MCF 10A (cell line): Measurements from ENCODE around the gene HIVEP1. TPM values are rescaled to one million over a fixed set of nuclear protein-coding genes. Genes with fewer than 3 reads are reported as not detected.

ENCODE experiments used
- BruUV-seq: library from RNA; stranded (reverse); fragments of 400-500 nt; replicated peaks from 2 replicates; lab custom pipeline; 2021; lab: Mats Ljungman, UMichigan
- CTCF ChIA-PET: fragments of 300-600 bp; sonication (Branson Sonifier 250); formaldehyde crosslinking; extraction: SDS; loops from one replicate; lab custom pipeline; 2021; ENCODE audit warnings: antibody characterized with exemption, inconsistent platforms; lab: Yijun Ruan, JAX
- POLR2A ChIA-PET: fragments of 300-600, 350-650 bp; sonication (Branson Sonifier 250); formaldehyde crosslinking; extraction: SDS; loops from one replicate; lab custom pipeline; 2020; ENCODE audit warnings: antibody characterized with exemption, inconsistent platforms; lab: Yijun Ruan, JAX
- DNase-seq: peaks from one replicate; pipeline ENCODE4 v3.0.0-alpha.2; 2018; ENCODE audit not compliant: unreplicated experiment
- H3K27ac Mint-ChIP-seq: one replicate; pipeline ENCODE4 v1.8.0; 2022; ENCODE audit warnings: mild to moderate bottlenecking, low read depth, mixed read lengths; ENCODE audit not compliant: unreplicated experiment
- H3K27me3 Mint-ChIP-seq: one replicate; pipeline ENCODE4 v1.8.0; 2022; ENCODE audit warnings: mixed read lengths; ENCODE audit not compliant: insufficient read depth, unreplicated experiment
- H3K36me3 Mint-ChIP-seq: one replicate; pipeline ENCODE4 v1.8.0; 2022; ENCODE audit warnings: mild to moderate bottlenecking, moderate library complexity, mixed read lengths; ENCODE audit not compliant: insufficient read depth, unreplicated experiment
- H3K4me1 Mint-ChIP-seq: one replicate; pipeline ENCODE4 v1.8.0; 2022; ENCODE audit warnings: mixed read lengths; ENCODE audit not compliant: insufficient read depth, unreplicated experiment
- H3K4me3 Mint-ChIP-seq: one replicate; pipeline ENCODE4 v1.8.0; 2022; ENCODE audit warnings: mild to moderate bottlenecking, moderate library complexity, mixed read lengths; ENCODE audit not compliant: unreplicated experiment
- H3K9me3 Mint-ChIP-seq: one replicate; pipeline ENCODE4 v1.8.0; 2022; ENCODE audit warnings: mixed read lengths; ENCODE audit not compliant: unreplicated experiment
- CTCF ChIP-seq: fragments of 200-600 bp; IDR thresholded peaks from one replicate; pipeline ENCODE4 v1.8.0; 2022; ENCODE audit warnings: antibody characterized with exemption, mild to moderate bottlenecking; ENCODE audit not compliant: unreplicated experiment
- intact Hi-C: fragments of 100-400 bp; cut with micrococcal nuclease; formaldehyde crosslinking; loops from 2 replicates; pipeline ENCODE4 v1.14.1; 2022
- total RNA-seq: library from RNA; stranded (reverse); gene quantifications from 2 replicates; pipeline ENCODE4 v1.2.3, GENCODE V29; 2022

HIVEP1 gene
- total RNA-seq, 1 experiment from 2014 or later = 19.1 TPM

DNA sequence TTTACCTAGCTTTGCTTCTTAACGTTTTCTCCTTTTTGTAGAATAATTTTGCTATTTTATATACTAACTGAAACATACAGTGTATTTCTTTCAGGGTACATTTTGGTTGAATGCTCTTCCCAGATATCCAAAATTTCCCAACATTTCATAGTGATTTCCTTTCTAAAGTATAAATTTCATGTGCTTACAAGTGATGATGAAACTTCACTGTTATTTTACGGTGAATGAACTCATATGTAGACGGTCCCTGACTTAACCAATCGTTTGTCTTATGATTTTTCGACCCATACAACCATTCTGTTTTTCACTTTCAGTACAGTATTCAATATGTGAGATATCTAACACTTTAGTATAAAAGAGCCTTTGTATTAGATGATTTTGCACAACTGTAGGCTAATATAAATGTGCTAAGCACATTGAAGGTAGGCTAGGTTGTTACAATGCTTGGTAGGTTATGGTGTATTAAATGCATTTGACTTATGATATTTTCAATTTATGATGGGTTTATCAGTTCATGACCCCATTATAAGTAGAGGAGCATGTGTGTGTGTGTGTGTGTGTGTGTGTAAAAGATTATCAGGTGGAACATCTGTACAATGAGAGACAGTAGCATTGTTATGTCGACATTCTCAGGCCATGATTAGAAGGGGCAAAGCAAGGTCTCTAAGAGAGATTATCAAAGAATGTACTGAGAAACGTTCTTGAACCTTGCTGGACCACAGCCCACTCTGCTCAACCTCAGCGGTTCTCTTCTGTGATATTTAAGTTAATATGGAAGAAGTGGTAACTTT lies 20.9 kb downstream of the HIVEP1 start:
- Mint-ChIP-seq H3K9me3 (no peaks in the 10 kb centered on the region), H3K4me1 (peaks cover 47% of the 10 kb centered on the region), H3K27me3 (no peaks in the 10 kb centered on the region), H3K36me3 (peaks cover 2% of the 10 kb centered on the region), H3K4me3 (no peak overlapping the region), H3K27ac (no peak overlapping the region)
- no TSS peak for BruUV-seq
- CTCF ChIA-PET = interaction anchor here (0.6 to 0.7 kb wide), 2 partner anchors 223 to 364 kb away, joined by 3 read pairs; no protein-coding TSS in a partner anchor
- no peak for TF ChIP-seq CTCF
- intact Hi-C loops = no loop called here
- no peak for DNase-seq
- POLR2A ChIA-PET = interaction anchor here (1.2 to 3.6 kb wide), 2 partner anchors 10 to 19 kb away, joined by 3 to 30 read pairs; partner anchors contain the start of gene HIVEP1

DNA sequence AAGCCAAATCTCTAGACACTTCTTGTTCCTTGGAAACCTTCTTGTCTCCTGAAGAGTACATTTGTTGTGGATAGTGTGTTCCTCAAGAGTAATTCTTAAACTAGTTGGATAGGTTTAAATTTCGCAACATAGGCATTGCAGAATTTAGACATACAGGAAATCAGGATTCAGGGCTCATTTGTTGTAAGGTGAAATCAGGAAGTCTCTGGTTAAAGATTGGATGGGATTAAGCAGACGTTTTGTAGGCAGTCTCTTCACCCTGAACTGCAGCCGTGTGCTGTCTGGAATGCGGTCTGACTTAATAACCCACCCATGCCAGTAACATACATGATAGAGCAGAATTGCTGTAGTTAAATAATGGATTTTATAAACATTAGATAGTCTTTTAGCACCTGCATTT lies 21.7 kb downstream of the HIVEP1 start:
- H3K9me3 Mint-ChIP-seq = no peaks in the 10 kb centered on the region
- no peaks in the 10 kb centered on the region for H3K36me3 Mint-ChIP-seq
- peaks cover 47% of the 10 kb centered on the region for H3K4me1 Mint-ChIP-seq
- intact Hi-C loops = loop anchor here (2.0 kb wide), 1 partner anchor 379 kb away; no protein-coding TSS in a partner anchor
- H3K4me3 Mint-ChIP-seq = no peak overlapping the region
- no peak for TF ChIP-seq CTCF
- peak; percentile 72 for DNase-seq
- BruUV-seq = no TSS peak
- POLR2A ChIA-PET = interaction anchor here (0.7 to 1.1 kb wide), 2 partner anchors 21 to 24 kb away, joined by 4 read pairs; no protein-coding TSS in a partner anchor
- peak overlapping the region; percentile 25 for H3K27ac Mint-ChIP-seq
- CTCF ChIA-PET = interaction anchor here (0.6 to 2.2 kb wide), 4 partner anchors 42 to 378 kb away, joined by 3 to 23 read pairs (median 4); no protein-coding TSS in a partner anchor
- no peaks in the 10 kb centered on the region for H3K27me3 Mint-ChIP-seq

DNA sequence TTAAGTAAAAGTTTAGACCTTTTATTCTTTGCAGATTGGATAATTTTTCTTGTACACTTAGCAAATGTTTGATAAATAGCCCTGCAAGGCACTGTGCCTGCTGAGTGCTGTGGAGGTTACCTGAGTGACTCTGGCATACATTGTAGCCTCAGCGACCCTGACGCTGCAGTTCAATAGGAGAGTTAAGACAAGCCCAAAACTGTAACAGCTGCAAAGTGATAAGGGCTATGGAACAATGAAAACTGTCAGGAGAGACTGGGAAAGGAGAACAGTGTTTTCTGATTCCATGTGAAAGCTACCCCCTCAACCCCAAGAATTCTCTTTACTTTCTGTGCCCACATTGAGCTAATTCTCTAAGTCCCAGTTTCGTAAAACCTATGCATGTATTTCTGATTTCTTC lies 22.2 kb downstream of the HIVEP1 start:
- intact Hi-C loops = loop anchor here (2.0 kb wide), 1 partner anchor 380 kb away; no protein-coding TSS in a partner anchor
- ChIA-PET POLR2A (interaction anchor here (0.6 to 1.2 kb wide), 6 partner anchors 21 to 378 kb away, joined by 3 to 4 read pairs (median 4); no protein-coding TSS in a partner anchor), CTCF (interaction anchor here (0.6 to 2.2 kb wide), 9 partner anchors 12 to 450 kb away, joined by 3 to 23 read pairs (median 4); partner anchors contain the start of gene EDN1)
- H3K36me3 Mint-ChIP-seq = no peaks in the 10 kb centered on the region
- H3K4me1 Mint-ChIP-seq = peaks cover 47% of the 10 kb centered on the region
- H3K9me3 Mint-ChIP-seq = no peaks in the 10 kb centered on the region
- H3K27ac Mint-ChIP-seq = peak overlapping the region; percentile 25
- H3K4me3 Mint-ChIP-seq = no peak overlapping the region
- TF ChIP-seq CTCF = no peak
- H3K27me3 Mint-ChIP-seq = no peaks in the 10 kb centered on the region
- no TSS peak for BruUV-seq
- DNase-seq = no peak

DNA sequence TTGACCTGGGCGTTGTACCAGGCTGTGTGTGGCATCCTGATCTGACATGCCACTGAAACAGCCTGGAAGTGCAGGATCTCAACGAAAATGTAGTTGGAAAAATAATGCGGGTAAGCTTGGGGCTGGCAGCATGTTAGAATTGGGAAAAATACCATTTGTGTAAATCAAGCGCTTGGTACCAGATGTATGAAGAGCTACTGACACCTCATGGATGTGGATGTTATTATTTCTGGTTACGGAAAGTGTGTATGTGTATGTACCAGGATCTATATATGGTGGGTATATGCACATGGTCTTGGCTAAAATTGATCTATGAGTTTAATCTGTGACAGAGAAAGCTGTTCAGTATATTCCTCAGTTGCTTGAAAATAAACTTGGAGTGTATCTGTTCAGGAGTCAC lies 22.7 kb downstream of the HIVEP1 start:
- Mint-ChIP-seq H3K9me3 (no peaks in the 10 kb centered on the region), H3K27me3 (no peaks in the 10 kb centered on the region), H3K36me3 (no peaks in the 10 kb centered on the region), H3K4me1 (peaks cover 47% of the 10 kb centered on the region), H3K27ac (peak overlapping the region; percentile 25), H3K4me3 (no peak overlapping the region)
- DNase-seq = no peak
- POLR2A ChIA-PET = interaction anchor here (0.6 to 1.2 kb wide), 5 partner anchors 22 to 379 kb away, joined by 3 to 4 read pairs (median 3); no protein-coding TSS in a partner anchor
- no TSS peak for BruUV-seq
- no peak for TF ChIP-seq CTCF
- CTCF ChIA-PET = interaction anchor here (0.9 to 2.2 kb wide), 8 partner anchors 12 to 450 kb away, joined by 3 to 23 read pairs (median 3); partner anchors contain the start of gene EDN1
- intact Hi-C loops = loop anchor here (2.0 kb wide), 1 partner anchor 380 kb away; no protein-coding TSS in a partner anchor
